Ovary (tissue), 3 donors: ENCODE measurements around the gene TTLL12.

Source experiments
- CTCF ChIP-seq, 3 donors: fragments of 450-650 bp in 2 of 3; fragments of 200-600 bp in 1 of 3; IDR thresholded peaks; one replicate each; pipeline versions ENCODE4 v1.5.1 to v1.8.0; 2016 to 2022; ENCODE audit warnings: antibody characterized with exemption in 3 of 3, mild to moderate bottlenecking in 1 of 3
- POLR2A ChIP-seq: fragments of 450-650 bp; IDR thresholded peaks from one replicate; pipeline ENCODE4 v1.6.1; 2017; ENCODE audit warnings: antibody characterized with exemption, mild to moderate bottlenecking, moderate library complexity
- donor health status: DM: no; HTN: no; CAD: no.

GRCh38 chr22:43186272-43187170, at the start of gene TTLL12:
- TF ChIP-seq POLR2A (no peak), CTCF (IDR thresholded peaks at IDR 0.05) (no peak)
